ENCODE measurements around the gene PCDH9. TPM values are rescaled to one million over a fixed set of nuclear protein-coding genes. Genes with fewer than 3 reads are reported as not detected.

PCDH9 gene
- total RNA-seq, 4 donors from 2014 or later, result 0.57 to 1.7 (median 0.97) TPM

- Histone ChIP-seq H3K9me3 (no peaks in the 10 kb centered on the region), H3K27ac (no peak overlapping the region), H3K4me3 (no peak overlapping the region), H3K27me3 (no peaks in the 10 kb centered on the region), H3K36me3 (no peaks in the 10 kb centered on the region), H3K4me1 (no peaks in the 10 kb centered on the region)
- no peak for DNase-seq
- TF ChIP-seq POLR2A (IDR thresholded peaks at IDR 0.05) (no peak), CTCF (IDR thresholded peaks at IDR 0.05) (no peak)
These were observed 7.1 kb downstream of the PCDH9 start for GRCh38 chr13:67223024-67223423.

- no peaks in the 10 kb centered on the region for H3K4me1 ChIP-seq
- no peak overlapping the region for H3K27ac ChIP-seq
- H3K9me3 ChIP-seq, result no peaks in the 10 kb centered on the region
- no peak overlapping the region for H3K4me3 ChIP-seq
- no peak for TF ChIP-seq POLR2A (IDR thresholded peaks at IDR 0.05)
- no peak for TF ChIP-seq CTCF (IDR thresholded peaks at IDR 0.05)
- DNase-seq, result no peak
- H3K27me3 ChIP-seq, result no peaks in the 10 kb centered on the region
- H3K36me3 ChIP-seq, result no peaks in the 10 kb centered on the region
These were observed 8.4 kb downstream of the PCDH9 start for GRCh38 chr13:67221630-67222226.

- TF ChIP-seq POLR2A (IDR thresholded peaks at IDR 0.05) (no peak), CTCF (IDR thresholded peaks at IDR 0.05) (no peak)
- DNase-seq, result no peak
- no peaks in the 10 kb centered on the region for H3K4me1 ChIP-seq
- H3K36me3 ChIP-seq, result no peaks in the 10 kb centered on the region
- H3K4me3 ChIP-seq, result no peak overlapping the region
- H3K27me3 ChIP-seq, result no peaks in the 10 kb centered on the region
- H3K9me3 ChIP-seq, result no peaks in the 10 kb centered on the region
- no peak overlapping the region for H3K27ac ChIP-seq
These were observed 11.0 kb downstream of the PCDH9 start for GRCh38 chr13:67219113-67219512.

- Histone ChIP-seq H3K27ac (no peak overlapping the region), H3K4me1 (no peaks in the 10 kb centered on the region), H3K9me3 (no peaks in the 10 kb centered on the region), H3K4me3 (no peak overlapping the region), H3K27me3 (no peaks in the 10 kb centered on the region), H3K36me3 (no peaks in the 10 kb centered on the region)
- DNase-seq, result no peak
- TF ChIP-seq POLR2A (IDR thresholded peaks at IDR 0.05), result no peak
- TF ChIP-seq CTCF (IDR thresholded peaks at IDR 0.05), result no peak
These were observed 12.3 kb downstream of the PCDH9 start for GRCh38 chr13:67217880-67218279.

GRCh38 chr13:67216864-67217263, 13.3 kb downstream of the PCDH9 start:
- Histone ChIP-seq H3K27ac (no peak overlapping the region), H3K4me1 (no peaks in the 10 kb centered on the region), H3K9me3 (no peaks in the 10 kb centered on the region), H3K27me3 (no peaks in the 10 kb centered on the region), H3K4me3 (no peak overlapping the region), H3K36me3 (no peaks in the 10 kb centered on the region)
- DNase-seq, result no peak
- no peak for TF ChIP-seq POLR2A (IDR thresholded peaks at IDR 0.05)
- no peak for TF ChIP-seq CTCF (IDR thresholded peaks at IDR 0.05)

GRCh38 chr13:67210208-67210607, 19.9 kb downstream of the PCDH9 start:
- Histone ChIP-seq H3K27ac (no peak overlapping the region), H3K4me1 (no peaks in the 10 kb centered on the region), H3K27me3 (no peaks in the 10 kb centered on the region), H3K9me3 (no peaks in the 10 kb centered on the region), H3K36me3 (no peaks in the 10 kb centered on the region), H3K4me3 (no peak overlapping the region)
- no peak for DNase-seq
- TF ChIP-seq POLR2A (IDR thresholded peaks at IDR 0.05), result no peak
- no peak for TF ChIP-seq CTCF (IDR thresholded peaks at IDR 0.05)

Measured in Peyer's patch (tissue), 4 donors.